Colonic mucosa (tissue), 4 donors: ENCODE results near the gene TOP3B. TPM values are rescaled to one million over a fixed set of nuclear protein-coding genes. Genes with fewer than 3 reads are reported as not detected.

Experiments used
- DNase-seq: peaks from one replicate; pipeline ENCODE4 v3.0.0-alpha.2; 2020
- H3K27ac ChIP-seq: fragments of 200-600 bp; one replicate; pipeline ENCODE4 v1.8.0; 2021
- H3K27me3 ChIP-seq: fragments of 200-600 bp; one replicate; pipeline ENCODE4 v1.8.0; 2021
- H3K36me3 ChIP-seq: fragments of 200-600 bp; one replicate; pipeline ENCODE4 v1.8.0; 2021
- H3K4me1 ChIP-seq: fragments of 200-600 bp; one replicate; pipeline ENCODE4 v1.8.0; 2021; ENCODE audit warnings: mild to moderate bottlenecking
- H3K4me3 ChIP-seq: fragments of 200-600 bp; one replicate; pipeline ENCODE4 v1.8.0; 2021
- H3K9ac ChIP-seq, 2 donors: one replicate each; pipeline ENCODE4 v1.7.0; 2013; ENCODE audit warnings: control low read depth in 2 of 2, low read depth in 2 of 2, low read length in 2 of 2
- H3K9me3 ChIP-seq: fragments of 200-600 bp; one replicate; pipeline ENCODE4 v1.8.0; 2021
- CTCF ChIP-seq: fragments of 200-600 bp; IDR thresholded peaks from one replicate; pipeline ENCODE4 v1.8.0; 2022; ENCODE audit warnings: antibody characterized with exemption, mild to moderate bottlenecking
- intact Hi-C: fragments of 100-400 bp; cut with DNase I; formaldehyde crosslinking; loops from one replicate; pipeline ENCODE4 v1.14.1; 2022
- total RNA-seq, 2 donors: library from RNA; stranded (reverse); fragmentation: NEBNext Ultra II Directional in 1 of 2; extraction: Animal tissue kit (Norgen Biotek cat#: 25700) in 1 of 2; gene quantifications; one replicate each; pipeline ENCODE4 v1.2.1, GENCODE V29; 2021
- donor health status: healthy.
- donor health status: DM: no; HTN: no; CAD: no.
- donor health status: DM: no; HTN: no; CAD: no.

Gene TOP3B
- total RNA-seq, 2 donors from 2014 or later: 20.1 to 37.4 TPM

- intact Hi-C loops: loop anchor here (5.0 kb wide), 1 partner anchor 224 kb away; no protein-coding TSS in a partner anchor
- Histone ChIP-seq H3K9me3 (no peaks in the 10 kb centered on the region), H3K4me3 (no peak overlapping the region), H3K27ac (peak overlapping the region; percentile 95), H3K4me1 (peaks cover 18% of the 10 kb centered on the region), H3K9ac (no peak overlapping the region), H3K36me3 (no peaks in the 10 kb centered on the region), H3K27me3 (no peaks in the 10 kb centered on the region)
- TF ChIP-seq CTCF: no peak
- DNase-seq: no peak
These were observed 46.3 kb downstream of the TOP3B start for GRCh38 chr22:21936151-21936775.

GRCh38 chr22:21933910-21934309, 48.7 kb downstream of the TOP3B start:
- Histone ChIP-seq H3K27ac (no peak overlapping the region), H3K36me3 (no peaks in the 10 kb centered on the region), H3K4me3 (no peak overlapping the region), H3K4me1 (peaks cover 16% of the 10 kb centered on the region), H3K27me3 (no peaks in the 10 kb centered on the region), H3K9ac (no peak overlapping the region), H3K9me3 (no peaks in the 10 kb centered on the region)
- intact Hi-C loops: no loop called here
- TF ChIP-seq CTCF: no peak
- DNase-seq: no peak

GRCh38 chr22:21933413-21933812, 49.2 kb downstream of the TOP3B start:
- Histone ChIP-seq H3K4me3 (no peak overlapping the region), H3K27me3 (no peaks in the 10 kb centered on the region), H3K4me1 (peaks cover 12% of the 10 kb centered on the region), H3K9ac (no peak overlapping the region), H3K36me3 (no peaks in the 10 kb centered on the region), H3K9me3 (no peaks in the 10 kb centered on the region), H3K27ac (no peak overlapping the region)
- intact Hi-C loops: no loop called here
- no peak for TF ChIP-seq CTCF
- no peak for DNase-seq

DNA sequence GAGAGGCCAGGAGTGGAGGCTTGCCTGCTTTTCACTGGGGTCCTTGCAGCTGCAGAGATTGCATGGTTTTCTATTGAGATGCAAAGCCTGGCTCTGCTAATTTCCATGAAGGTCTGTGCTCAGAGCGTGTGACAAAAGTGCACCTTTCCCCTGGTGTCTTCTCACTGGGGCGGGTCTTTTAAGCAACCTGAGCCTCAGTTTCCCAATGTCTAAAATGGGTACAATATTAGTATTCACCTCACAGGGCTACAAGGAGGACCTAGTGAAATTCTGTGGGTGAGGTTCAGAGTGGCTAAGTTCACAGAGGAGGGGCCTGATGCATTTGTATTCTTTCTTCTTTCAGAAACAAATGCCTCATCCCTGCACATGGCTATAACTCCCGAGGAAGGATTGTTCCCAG, 50.2 kb downstream of the TOP3B start:
- DNase-seq: no peak
- Histone ChIP-seq H3K4me3 (no peak overlapping the region), H3K27me3 (no peaks in the 10 kb centered on the region), H3K36me3 (no peaks in the 10 kb centered on the region), H3K9me3 (no peaks in the 10 kb centered on the region), H3K9ac (no peak overlapping the region), H3K27ac (no peak overlapping the region), H3K4me1 (peaks cover 7% of the 10 kb centered on the region)
- intact Hi-C loops: no loop called here
- no peak for TF ChIP-seq CTCF

DNA sequence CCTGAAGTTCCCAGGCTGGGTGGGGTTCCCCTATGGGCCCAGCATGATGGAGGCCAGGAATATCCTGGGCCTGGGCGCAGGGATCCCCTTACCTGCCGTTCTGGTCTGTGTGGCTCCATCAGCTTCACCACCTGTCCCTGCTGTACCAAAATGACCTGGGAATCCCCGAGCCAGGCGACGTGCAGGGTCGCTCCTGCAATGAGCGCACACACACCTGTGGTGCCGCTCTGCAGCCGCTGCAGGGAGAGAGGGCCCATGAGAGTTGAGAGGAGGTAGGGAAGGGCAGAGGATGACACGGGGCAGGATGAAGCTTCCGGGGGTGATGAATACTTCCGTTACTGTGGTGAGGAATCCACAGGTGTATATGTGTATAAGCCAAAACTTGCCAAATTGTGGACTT, 51.5 kb downstream of the TOP3B start:
- no peak for DNase-seq
- TF ChIP-seq CTCF: no peak
- intact Hi-C loops: no loop called here
- Histone ChIP-seq H3K4me3 (no peak overlapping the region), H3K9me3 (no peaks in the 10 kb centered on the region), H3K27ac (no peak overlapping the region), H3K36me3 (no peaks in the 10 kb centered on the region), H3K9ac (no peak overlapping the region), H3K27me3 (no peaks in the 10 kb centered on the region), H3K4me1 (no peaks in the 10 kb centered on the region)
